GM12892 (cell line): ENCODE data around the gene SUDS3.
A peak's percentile ranks its signal among the peaks of the same experiment; 100 is the strongest.

Experiments
- POLR2A ChIP-seq: IDR thresholded peaks from 2 replicates; pipeline ENCODE4 v1.6.1; 2011; ENCODE audit warnings: low read depth, low read length, control low read depth
- POLR2AphosphoS5 ChIP-seq: IDR thresholded peaks from 2 replicates; pipeline ENCODE4 v1.6.1; 2011; ENCODE audit warnings: low read depth, low read length, control low read depth
- TAF1 ChIP-seq: IDR thresholded peaks from 2 replicates; pipeline ENCODE4 v1.6.1; 2011; ENCODE audit warnings: low read depth, mild to moderate bottlenecking, control low read depth, low read length, borderline replicate concordance

- TF ChIP-seq TAF1 (no peak), POLR2AphosphoS5 (no peak), POLR2A (peak; percentile 66; the same call in 1 of the 2 replicates)
Measured at GRCh38 chr12:118376089-118377020, at the start of gene SUDS3.
